Esophagus squamous epithelium (tissue), 5 donors: Measurements from ENCODE around the gene OR2J3. TPM values are rescaled to one million over a fixed set of nuclear protein-coding genes. Genes with fewer than 3 reads are reported as not detected.

Experiments used
- DNase-seq: peaks from one replicate; lab custom pipeline; 2025; lab: John Stamatoyannopoulos, UW
- H3K27ac ChIP-seq, 4 donors: fragments of 200-600 bp; sonication (generic); one replicate each; pipeline ENCODE4 v1.5.1; 2016 to 2019; ENCODE audit warnings: mild to moderate bottlenecking in 1 of 4
- H3K27me3 ChIP-seq, 4 donors: fragments of 200-600 bp; sonication (generic); 1 replicate in 3 of 4; 2 replicates in 1 of 4; pipeline versions ENCODE4 v1.5.1 to v1.6.0; 2017 to 2021; ENCODE audit warnings: antibody characterized with exemption in 1 of 4
- H3K36me3 ChIP-seq, 3 donors: fragments of 200-600 bp; sonication (generic); one replicate each; pipeline ENCODE4 v1.5.1; 2016 to 2019
- H3K4me1 ChIP-seq, 3 donors: fragments of 200-600 bp; sonication (generic); one replicate each; pipeline ENCODE4 v1.5.1; 2017 to 2019
- H3K4me3 ChIP-seq, 4 donors: fragments of 200-600 bp; sonication (generic); 1 replicate in 3 of 4; 2 replicates in 1 of 4; pipeline ENCODE4 v1.5.1; 2016 to 2019; ENCODE audit warnings: mild to moderate bottlenecking in 2 of 4, moderate library complexity in 1 of 4
- H3K9me3 ChIP-seq, 3 donors: fragments of 200-600 bp; sonication (generic); one replicate each; pipeline ENCODE4 v1.5.1; 2016 to 2019
- POLR2A ChIP-seq, 4 donors: fragments of 450-650 bp; IDR thresholded peaks; one replicate each; pipeline ENCODE4 v1.6.1; 2017; ENCODE audit warnings: antibody characterized with exemption in 4 of 4, mild to moderate bottlenecking in 4 of 4, moderate library complexity in 3 of 4
- WGBS, 2 donors: methylation state at CpG; one replicate each; pipeline ENCODE4 v1.1.5; 2018; 5-methylcytosine and 5-hydroxymethylcytosine counted together
- intact Hi-C: fragments of 100-400 bp; cut with DNase I; formaldehyde crosslinking; loops from one replicate; pipeline ENCODE4 v1.15.0; 2022
- total RNA-seq, 4 donors: library from RNA; depleted of rRNA; stranded (reverse); fragments of >200 nt; gene quantifications; one replicate each; pipeline ENCODE4 v1.1.0, GENCODE V29; 2016
- TF ChIP-seq, protein P1 (sequence below), 6 experiments: fragments of 450-650 bp in 4 of 6; fragments of 200-600 bp in 2 of 6; sonication (generic) in 2 of 6; IDR thresholded peaks; one replicate each; pipeline ENCODE4 v1.5.1; 2016 to 2019; ENCODE audit warnings: antibody characterized with exemption in 6 of 6, mild to moderate bottlenecking in 4 of 6, moderate library complexity in 4 of 6
- donor health status: DM: yes; HTN: yes; CAD: no.

The OR2J3 gene
- total RNA-seq, 4 donors from 2014 or later: not detected

- no peak overlapping the region for H3K4me3 ChIP-seq
- H3K9me3 ChIP-seq: no peaks in the 10 kb centered on the region
- no peak for DNase-seq
- WGBS, 2 donors: 64 to 79% methylated on average over 4 of the region's 15 CpGs
- no peak overlapping the region for H3K27ac ChIP-seq
- no peaks in the 10 kb centered on the region for H3K4me1 ChIP-seq
- intact Hi-C loops: no loop called here
- H3K27me3 ChIP-seq: peaks cover 0 to 3% (median 0%) of the 10 kb centered on the region in 4 donors
- no peak for TF ChIP-seq POLR2A (IDR thresholded peaks at IDR 0.05)
- TF ChIP-seq, protein P1, sequence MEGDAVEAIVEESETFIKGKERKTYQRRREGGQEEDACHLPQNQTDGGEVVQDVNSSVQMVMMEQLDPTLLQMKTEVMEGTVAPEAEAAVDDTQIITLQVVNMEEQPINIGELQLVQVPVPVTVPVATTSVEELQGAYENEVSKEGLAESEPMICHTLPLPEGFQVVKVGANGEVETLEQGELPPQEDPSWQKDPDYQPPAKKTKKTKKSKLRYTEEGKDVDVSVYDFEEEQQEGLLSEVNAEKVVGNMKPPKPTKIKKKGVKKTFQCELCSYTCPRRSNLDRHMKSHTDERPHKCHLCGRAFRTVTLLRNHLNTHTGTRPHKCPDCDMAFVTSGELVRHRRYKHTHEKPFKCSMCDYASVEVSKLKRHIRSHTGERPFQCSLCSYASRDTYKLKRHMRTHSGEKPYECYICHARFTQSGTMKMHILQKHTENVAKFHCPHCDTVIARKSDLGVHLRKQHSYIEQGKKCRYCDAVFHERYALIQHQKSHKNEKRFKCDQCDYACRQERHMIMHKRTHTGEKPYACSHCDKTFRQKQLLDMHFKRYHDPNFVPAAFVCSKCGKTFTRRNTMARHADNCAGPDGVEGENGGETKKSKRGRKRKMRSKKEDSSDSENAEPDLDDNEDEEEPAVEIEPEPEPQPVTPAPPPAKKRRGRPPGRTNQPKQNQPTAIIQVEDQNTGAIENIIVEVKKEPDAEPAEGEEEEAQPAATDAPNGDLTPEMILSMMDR (IDR thresholded peaks at IDR 0.05): no peak
- H3K36me3 ChIP-seq: no peaks in the 10 kb centered on the region
These were observed 21.6 kb downstream of the OR2J3 start for GRCh38 chr6:29129326-29130012.

GRCh38 chr6:29130644-29131043, 22.8 kb downstream of the OR2J3 start:
- intact Hi-C loops: no loop called here
- H3K4me3 ChIP-seq: no peak overlapping the region
- no peaks in the 10 kb centered on the region for H3K4me1 ChIP-seq
- peaks cover 0 to 3% (median 0%) of the 10 kb centered on the region in 4 donors for H3K27me3 ChIP-seq
- no peak for DNase-seq
- no peaks in the 10 kb centered on the region for H3K36me3 ChIP-seq
- no peak for TF ChIP-seq POLR2A (IDR thresholded peaks at IDR 0.05)
- TF ChIP-seq, protein P1 (IDR thresholded peaks at IDR 0.05): no peak
- 50 to 65% methylated on average over 1 to 2 of the region's 4 CpGs for WGBS, 2 donors
- no peaks in the 10 kb centered on the region for H3K9me3 ChIP-seq
- no peak overlapping the region for H3K27ac ChIP-seq

GRCh38 chr6:29131691-29132090, 23.8 kb downstream of the OR2J3 start:
- no peak for DNase-seq
- H3K4me1 ChIP-seq: no peaks in the 10 kb centered on the region
- H3K27me3 ChIP-seq: peaks cover 0 to 3% (median 0%) of the 10 kb centered on the region in 4 donors
- intact Hi-C loops: no loop called here
- no peak overlapping the region for H3K4me3 ChIP-seq
- no peaks in the 10 kb centered on the region for H3K9me3 ChIP-seq
- TF ChIP-seq, protein P1 (IDR thresholded peaks at IDR 0.05): no peak
- TF ChIP-seq POLR2A (IDR thresholded peaks at IDR 0.05): no peak
- 34 to 78% methylated on average over 2 of the region's 2 CpGs for WGBS, 2 donors
- H3K27ac ChIP-seq: no peak overlapping the region
- no peaks in the 10 kb centered on the region for H3K36me3 ChIP-seq

- DNase-seq: no peak
- intact Hi-C loops: no loop called here
- Histone ChIP-seq H3K4me3 (no peak overlapping the region), H3K4me1 (no peaks in the 10 kb centered on the region), H3K9me3 (no peaks in the 10 kb centered on the region), H3K27me3 (no peaks in the 10 kb centered on the region), H3K27ac (no peak overlapping the region), H3K36me3 (no peaks in the 10 kb centered on the region)
- WGBS, 2 donors: 81 to 84% methylated on average over 4 of the region's 4 CpGs
- TF ChIP-seq POLR2A (IDR thresholded peaks at IDR 0.05): no peak
These were observed 29.9 kb downstream of the OR2J3 start for GRCh38 chr6:29137724-29138123.

DNA sequence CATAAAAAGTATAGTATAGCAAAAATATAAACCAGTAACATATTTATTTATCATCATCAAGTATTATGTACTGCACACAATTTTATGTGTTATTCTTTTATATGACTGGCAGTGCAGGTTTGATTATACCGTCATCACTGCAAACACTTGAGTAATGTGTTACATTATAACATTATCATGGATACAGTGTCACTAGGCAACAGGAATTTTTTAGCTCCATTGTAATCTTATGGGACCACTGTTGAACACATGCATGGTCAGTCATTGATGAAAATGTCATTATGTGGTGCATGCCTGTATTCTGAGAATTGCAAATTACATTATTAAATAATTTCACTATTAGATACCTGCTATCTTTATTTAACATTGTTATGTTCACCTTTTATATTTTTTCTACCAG, 33.7 kb downstream of the OR2J3 start:
- no peak for DNase-seq
- Histone ChIP-seq H3K4me1 (no peaks in the 10 kb centered on the region), H3K4me3 (no peak overlapping the region), H3K36me3 (no peaks in the 10 kb centered on the region), H3K27ac (no peak overlapping the region), H3K9me3 (no peaks in the 10 kb centered on the region), H3K27me3 (no peaks in the 10 kb centered on the region)
- intact Hi-C loops: no loop called here
- WGBS, 2 donors: 85 to 87% methylated on average over 1 of the region's 1 CpG
- TF ChIP-seq, protein P1 (IDR thresholded peaks at IDR 0.05): no peak
- TF ChIP-seq POLR2A (IDR thresholded peaks at IDR 0.05): no peak
